Upper lobe of left lung (tissue), 6 donors: ENCODE measurements around the gene ZNF576. TPM values are rescaled to one million over a fixed set of nuclear protein-coding genes. Genes with fewer than 3 reads are reported as not detected.
"Not testable (repeated sequence)": the region's sequence is repeated elsewhere in the genome, so short reads cannot be mapped to it uniquely, and the experiment has no call there.

Source experiments
- ATAC-seq, 2 donors: fragments of 200-7000 bp; cut with Tn5 transposase; one replicate each; pipeline ENCODE4 v1.9.1; 2022; ENCODE audit warnings: mild to moderate bottlenecking in 2 of 2, moderate library complexity in 2 of 2; ENCODE audit not compliant: low FRiP score in 2 of 2
- DNase-seq, 2 donors: peaks; one replicate each; pipeline ENCODE4 v3.0.0-alpha.2; 2019 to 2020
- H3K27ac ChIP-seq, 4 donors: fragments of 200-600 bp; sonication (generic); one replicate each; pipeline ENCODE4 v1.5.1; 2016 to 2019
- H3K27me3 ChIP-seq, 4 donors: fragments of 200-600 bp; sonication (generic); one replicate each; pipeline ENCODE4 v1.5.1; 2017 to 2019
- H3K36me3 ChIP-seq, 4 donors: fragments of 200-600 bp; sonication (generic); one replicate each; pipeline ENCODE4 v1.5.1; 2016 to 2019
- H3K4me1 ChIP-seq, 4 donors: fragments of 200-600 bp; sonication (generic); one replicate each; pipeline ENCODE4 v1.5.1; 2018 to 2019
- H3K4me3 ChIP-seq, 4 donors: fragments of 200-600 bp; sonication (generic); one replicate each; pipeline ENCODE4 v1.5.1; 2017 to 2019; ENCODE audit warnings: mild to moderate bottlenecking in 2 of 4, moderate library complexity in 1 of 4
- H3K9me3 ChIP-seq, 4 donors: fragments of 200-600 bp; sonication (generic); one replicate each; pipeline ENCODE4 v1.5.1; 2018 to 2019
- EP300 ChIP-seq, 4 donors: sonication (generic); formaldehyde crosslinking; IDR thresholded peaks; one replicate each; pipeline ENCODE4 v1.5.1; 2017; ENCODE audit warnings: antibody characterized with exemption in 4 of 4, control low read depth in 2 of 4
- POLR2A ChIP-seq, 4 donors: fragments of 450-650 bp; IDR thresholded peaks; one replicate each; pipeline ENCODE4 v1.5.1; 2016 to 2017; ENCODE audit warnings: antibody characterized with exemption in 4 of 4, mild to moderate bottlenecking in 2 of 4
- POLR2AphosphoS5 ChIP-seq, 2 donors: sonication (generic); formaldehyde crosslinking; IDR thresholded peaks; one replicate each; pipeline ENCODE4 v1.5.1; 2017; ENCODE audit warnings: antibody characterized with exemption in 2 of 2
- WGBS, 2 donors: methylation state at CpG; one replicate each; pipeline ENCODE4 v1.1.5; 2017 to 2018; 5-methylcytosine and 5-hydroxymethylcytosine counted together
- total RNA-seq, 6 donors: library from RNA; depleted of rRNA in 4 of 6; stranded (reverse); fragments of >200 nt in 4 of 6; gene quantifications; one replicate each; pipeline versions ENCODE4 v1.1.0 to v1.2.1, GENCODE V29; 2016 to 2021
- TF ChIP-seq, protein P1 (sequence below), 6 experiments: fragments of 450-650 bp in 4 of 6; fragments of 200-600 bp in 2 of 6; sonication (generic) in 2 of 6; IDR thresholded peaks; one replicate each; pipeline ENCODE4 v1.5.1; 2016 to 2019; ENCODE audit warnings: antibody characterized with exemption in 6 of 6
- donor health status: DM: no; HTN: no; CAD: no; lungs with moderate emphysema.
- donor health status: DM: no; HTN: yes; CAD: no; lungs with severe emphysema.

The ZNF576 gene
- total RNA-seq, 6 donors from 2014 or later = 3.1 to 15.6 (median 7.8) TPM

DNA sequence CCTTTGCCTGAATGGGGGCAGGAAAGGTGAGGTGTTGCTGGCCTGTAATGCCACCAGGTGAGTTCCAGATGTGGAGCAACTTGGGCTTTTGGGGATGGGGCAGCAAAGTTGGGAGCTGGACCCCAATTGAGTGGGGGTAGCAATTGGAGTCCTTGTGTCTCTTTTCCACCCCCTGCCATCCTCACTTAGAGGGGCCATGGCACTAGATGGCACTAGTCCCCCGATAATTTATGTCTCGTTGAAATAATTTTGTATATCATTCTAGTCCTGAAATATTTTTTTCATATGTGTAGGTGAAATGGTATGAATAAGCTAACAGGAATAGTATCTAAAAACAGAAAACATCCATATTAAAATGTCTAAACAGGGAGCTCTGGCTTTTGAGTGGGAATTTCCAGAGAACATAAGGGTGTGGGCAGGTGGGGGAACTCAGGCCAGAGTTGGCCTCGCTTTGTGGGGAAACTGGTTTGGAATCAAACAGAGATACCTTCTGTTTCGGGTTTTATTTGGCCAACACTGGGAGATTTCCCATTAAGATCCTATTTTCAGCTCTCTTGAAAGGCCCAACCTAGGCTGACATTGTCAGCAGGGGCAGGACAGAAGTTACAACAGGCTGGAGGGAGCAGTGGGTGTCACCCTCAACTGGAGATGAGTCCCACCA, 3.4 kb downstream of the ZNF576 start:
- Histone ChIP-seq H3K36me3 (peaks cover 5 to 34% (median 15%) of the 10 kb centered on the region in 4 donors), H3K27ac (no peak overlapping the region), H3K4me1 (peaks cover 15 to 28% (median 23%) of the 10 kb centered on the region in 4 donors), H3K9me3 (no peaks in the 10 kb centered on the region), H3K4me3 (no peak overlapping the region), H3K27me3 (no peaks in the 10 kb centered on the region)
- DNase-seq (no peak), ATAC-seq (no peak)
- 74 to 80% methylated on average over 4 of the region's 4 CpGs for whole genome bisulfite sequencing, 2 donors
- TF ChIP-seq POLR2AphosphoS5 (IDR thresholded peaks at IDR 0.05) = no peak
- no peak for TF ChIP-seq POLR2A (IDR thresholded peaks at IDR 0.05)
- TF ChIP-seq, protein P1, sequence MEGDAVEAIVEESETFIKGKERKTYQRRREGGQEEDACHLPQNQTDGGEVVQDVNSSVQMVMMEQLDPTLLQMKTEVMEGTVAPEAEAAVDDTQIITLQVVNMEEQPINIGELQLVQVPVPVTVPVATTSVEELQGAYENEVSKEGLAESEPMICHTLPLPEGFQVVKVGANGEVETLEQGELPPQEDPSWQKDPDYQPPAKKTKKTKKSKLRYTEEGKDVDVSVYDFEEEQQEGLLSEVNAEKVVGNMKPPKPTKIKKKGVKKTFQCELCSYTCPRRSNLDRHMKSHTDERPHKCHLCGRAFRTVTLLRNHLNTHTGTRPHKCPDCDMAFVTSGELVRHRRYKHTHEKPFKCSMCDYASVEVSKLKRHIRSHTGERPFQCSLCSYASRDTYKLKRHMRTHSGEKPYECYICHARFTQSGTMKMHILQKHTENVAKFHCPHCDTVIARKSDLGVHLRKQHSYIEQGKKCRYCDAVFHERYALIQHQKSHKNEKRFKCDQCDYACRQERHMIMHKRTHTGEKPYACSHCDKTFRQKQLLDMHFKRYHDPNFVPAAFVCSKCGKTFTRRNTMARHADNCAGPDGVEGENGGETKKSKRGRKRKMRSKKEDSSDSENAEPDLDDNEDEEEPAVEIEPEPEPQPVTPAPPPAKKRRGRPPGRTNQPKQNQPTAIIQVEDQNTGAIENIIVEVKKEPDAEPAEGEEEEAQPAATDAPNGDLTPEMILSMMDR (IDR thresholded peaks at IDR 0.05) = no peak
- no peak for TF ChIP-seq EP300 (IDR thresholded peaks at IDR 0.05)

- WGBS, 2 donors = 91 to 96% methylated on average over 5 of the region's 5 CpGs
- DNase-seq, H3K9me3 ChIP-seq, ATAC-seq, H3K27ac ChIP-seq, H3K27me3 ChIP-seq, H3K4me3 ChIP-seq: not testable (repeated sequence)
- peaks cover 14 to 22% (median 18%) of the 10 kb centered on the region in 4 donors for H3K4me1 ChIP-seq
- peaks cover 5 to 34% (median 15%) of the 10 kb centered on the region in 4 donors for H3K36me3 ChIP-seq
Observed at GRCh38 chr19:43600326-43600725, 3.9 kb downstream of the ZNF576 start.

- ATAC-seq = no peak
Observed at GRCh38 chr19:43605875-43606568, 9.6 kb downstream of the ZNF576 start.

DNA sequence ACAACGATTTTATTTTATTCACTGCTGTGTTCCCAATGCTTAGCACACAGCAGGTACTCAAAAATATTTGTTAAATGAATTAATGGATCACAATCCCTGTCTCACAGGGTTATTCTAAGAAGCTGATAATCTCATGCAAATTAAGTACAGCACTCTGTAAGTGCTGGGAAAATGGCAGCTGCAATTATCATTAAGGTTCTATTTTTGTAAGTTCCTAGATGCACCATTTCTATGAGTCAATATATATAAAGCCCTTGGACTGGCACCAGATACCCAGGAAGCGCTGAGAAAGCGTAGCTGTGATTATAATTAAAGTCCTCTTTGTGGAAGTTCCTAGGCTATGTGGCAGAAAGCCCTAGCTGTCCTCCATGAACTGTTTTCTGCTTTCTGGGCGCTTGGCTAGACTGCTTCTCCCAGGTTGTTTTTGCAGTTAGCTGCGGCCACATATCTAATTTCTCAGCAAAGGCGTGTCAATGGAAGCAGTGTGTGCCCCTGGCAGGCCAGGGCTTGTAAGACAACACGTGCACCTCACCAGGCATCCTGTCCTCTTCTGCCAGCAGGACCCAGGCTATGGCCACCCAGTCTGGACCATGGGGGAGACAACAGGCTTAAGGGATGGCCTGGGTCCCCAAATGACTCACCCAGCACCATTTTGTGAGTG, 10.3 kb downstream of the ZNF576 start:
- H3K27ac ChIP-seq = no peak overlapping the region
- H3K4me1 ChIP-seq = no peaks in the 10 kb centered on the region
- 87 to 93% methylated on average over 7 of the region's 7 CpGs for WGBS, 2 donors
- H3K9me3 ChIP-seq = no peaks in the 10 kb centered on the region
- no peak overlapping the region for H3K4me3 ChIP-seq
- DNase-seq (no peak), ATAC-seq (no peak)
- no peak for TF ChIP-seq POLR2A (IDR thresholded peaks at IDR 0.05)
- TF ChIP-seq, protein P1 (IDR thresholded peaks at IDR 0.05) = no peak
- no peak for TF ChIP-seq POLR2AphosphoS5 (IDR thresholded peaks at IDR 0.05)
- TF ChIP-seq EP300 (IDR thresholded peaks at IDR 0.05) = no peak
- no peaks in the 10 kb centered on the region for H3K27me3 ChIP-seq
- H3K36me3 ChIP-seq = peaks cover 2 to 26% (median 13%) of the 10 kb centered on the region in 4 donors

More at GRCh38 chr19:43605875-43606568, 9.6 kb downstream of the ZNF576 start:
- Histone ChIP-seq H3K27ac (no peak overlapping the region), H3K4me3 (no peak overlapping the region), H3K4me1 (no peaks in the 10 kb centered on the region), H3K27me3 (no peaks in the 10 kb centered on the region), H3K36me3 (peaks cover 0 to 26% (median 14%) of the 10 kb centered on the region in 4 donors), H3K9me3 (no peaks in the 10 kb centered on the region)
- WGBS, 2 donors = 77 to 88% methylated on average over 7 of the region's 7 CpGs
- TF ChIP-seq POLR2AphosphoS5 (IDR thresholded peaks at IDR 0.05) = no peak
- TF ChIP-seq, protein P1 (IDR thresholded peaks at IDR 0.05) = no peak
- TF ChIP-seq POLR2A (IDR thresholded peaks at IDR 0.05) = no peak
- TF ChIP-seq EP300 (IDR thresholded peaks at IDR 0.05) = no peak
- DNase-seq = no peak
